Measurements from ENCODE around the gene ZNF578. TPM values are rescaled to one million over a fixed set of nuclear protein-coding genes. Genes with fewer than 3 reads are reported as not detected.

The ZNF578 gene
- total RNA-seq, 3 donors from 2014 or later = 1.3 to 3.7 (median 1.4) TPM

- H3K9me3 ChIP-seq = peaks cover 53 to 94% of the 10 kb centered on the region in 2 donors
- H3K27ac ChIP-seq = no peak overlapping the region
- H3K4me3 ChIP-seq = no peak overlapping the region
- DNase-seq (ENCODE audit: low spot score in 2 of 2) = no peak
- TF ChIP-seq POLR2A (IDR thresholded peaks at IDR 0.05) = no peak
- no peak for TF ChIP-seq POLR2AphosphoS5 (IDR thresholded peaks at IDR 0.05)
- TF ChIP-seq, protein P1, sequence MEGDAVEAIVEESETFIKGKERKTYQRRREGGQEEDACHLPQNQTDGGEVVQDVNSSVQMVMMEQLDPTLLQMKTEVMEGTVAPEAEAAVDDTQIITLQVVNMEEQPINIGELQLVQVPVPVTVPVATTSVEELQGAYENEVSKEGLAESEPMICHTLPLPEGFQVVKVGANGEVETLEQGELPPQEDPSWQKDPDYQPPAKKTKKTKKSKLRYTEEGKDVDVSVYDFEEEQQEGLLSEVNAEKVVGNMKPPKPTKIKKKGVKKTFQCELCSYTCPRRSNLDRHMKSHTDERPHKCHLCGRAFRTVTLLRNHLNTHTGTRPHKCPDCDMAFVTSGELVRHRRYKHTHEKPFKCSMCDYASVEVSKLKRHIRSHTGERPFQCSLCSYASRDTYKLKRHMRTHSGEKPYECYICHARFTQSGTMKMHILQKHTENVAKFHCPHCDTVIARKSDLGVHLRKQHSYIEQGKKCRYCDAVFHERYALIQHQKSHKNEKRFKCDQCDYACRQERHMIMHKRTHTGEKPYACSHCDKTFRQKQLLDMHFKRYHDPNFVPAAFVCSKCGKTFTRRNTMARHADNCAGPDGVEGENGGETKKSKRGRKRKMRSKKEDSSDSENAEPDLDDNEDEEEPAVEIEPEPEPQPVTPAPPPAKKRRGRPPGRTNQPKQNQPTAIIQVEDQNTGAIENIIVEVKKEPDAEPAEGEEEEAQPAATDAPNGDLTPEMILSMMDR (IDR thresholded peaks at IDR 0.05) = no peak
- H3K27me3 ChIP-seq = no peaks in the 10 kb centered on the region
- intact Hi-C loops (cut with DNase I; ENCODE audit: low total_unique reads) = no loop called here
- H3K36me3 ChIP-seq = peaks cover 3% of the 10 kb centered on the region
- no peaks in the 10 kb centered on the region for H3K4me1 ChIP-seq
These were observed 8.8 kb upstream of the ZNF578 start for GRCh38 chr19:52444506-52444905.

DNA sequence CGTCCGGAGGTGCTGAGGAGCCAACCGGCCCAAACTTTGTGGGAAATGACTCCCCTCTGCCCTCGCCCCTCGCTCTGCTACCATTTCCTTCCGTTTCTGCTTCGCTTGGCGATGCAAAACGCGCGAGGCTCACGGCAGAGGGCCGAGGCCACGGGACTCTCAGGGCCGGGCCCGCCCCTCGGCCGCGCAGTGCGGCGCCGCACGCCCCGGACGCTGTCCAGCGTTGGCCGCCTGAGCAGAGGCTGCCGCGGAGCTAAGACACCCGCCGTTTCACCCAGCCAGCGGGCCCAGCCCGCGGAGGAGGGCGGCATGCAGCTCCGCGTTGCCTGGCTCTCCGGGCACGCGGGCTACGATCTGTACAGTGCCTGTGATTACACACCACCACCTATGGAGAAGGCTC lies 2.1 kb upstream of the ZNF578 start:
- TF ChIP-seq, protein P1 (IDR thresholded peaks at IDR 0.05) = no peak
- TF ChIP-seq POLR2A (IDR thresholded peaks at IDR 0.05) (no peak), POLR2AphosphoS5 (IDR thresholded peaks at IDR 0.05) (no peak)
- Histone ChIP-seq H3K4me1 (no peaks in the 10 kb centered on the region), H3K4me3 (peak overlapping the region in 1 of 3 donors; percentile 22), H3K9me3 (peaks cover 60 to 93% of the 10 kb centered on the region in 2 donors), H3K27me3 (no peaks in the 10 kb centered on the region), H3K27ac (no peak overlapping the region), H3K36me3 (peaks cover 3% of the 10 kb centered on the region)
- no peak for DNase-seq (ENCODE audit: low spot score in 2 of 2)
- intact Hi-C loops (cut with DNase I; ENCODE audit: low total_unique reads) = no loop called here

DNA sequence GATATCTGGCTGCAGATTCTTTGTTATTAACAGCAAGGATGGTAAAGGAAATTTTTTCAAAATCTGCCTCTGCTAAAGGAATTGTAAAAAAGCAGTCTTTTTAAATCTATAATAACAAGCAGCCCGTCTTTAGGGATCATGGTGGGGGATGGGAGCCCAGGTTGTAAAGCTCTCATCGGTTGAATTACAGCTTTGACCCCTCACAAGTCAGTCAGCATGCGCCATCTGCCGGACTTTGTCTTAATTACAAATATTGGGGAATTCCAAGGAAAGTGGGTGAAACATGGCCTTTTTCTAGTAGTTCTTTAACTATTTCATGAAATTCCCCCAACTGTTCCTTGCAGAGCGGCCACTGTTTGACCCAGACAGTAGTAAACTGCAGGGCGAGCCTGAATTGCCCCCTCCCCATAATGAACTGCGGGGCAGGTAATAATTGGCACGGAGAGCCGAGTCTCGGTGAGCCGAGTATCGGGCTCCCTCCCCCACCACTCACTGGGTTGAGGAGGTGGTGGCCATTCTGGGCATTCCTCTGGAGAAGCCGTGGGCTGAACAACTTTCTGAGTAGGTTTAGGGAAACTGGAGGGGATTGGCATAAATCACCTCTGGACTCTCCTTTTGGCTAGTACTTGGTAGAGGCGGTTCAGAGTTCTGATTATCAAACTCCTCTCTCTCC lies 11.6 kb downstream of the ZNF578 start:
- intact Hi-C loops (cut with DNase I; ENCODE audit: low total_unique reads) = no loop called here
- H3K36me3 ChIP-seq = no peaks in the 10 kb centered on the region
- H3K4me1 ChIP-seq = no peaks in the 10 kb centered on the region
- DNase-seq (ENCODE audit: low spot score in 2 of 2) = no peak
- no peak overlapping the region for H3K27ac ChIP-seq
- peaks cover 75 to 100% of the 10 kb centered on the region in 2 donors for H3K9me3 ChIP-seq
- TF ChIP-seq POLR2AphosphoS5 (IDR thresholded peaks at IDR 0.05) (no peak), POLR2A (IDR thresholded peaks at IDR 0.05) (no peak)
- TF ChIP-seq, protein P1 (IDR thresholded peaks at IDR 0.05) = no peak
- no peaks in the 10 kb centered on the region for H3K27me3 ChIP-seq
- no peak overlapping the region for H3K4me3 ChIP-seq

GRCh38 chr19:52473655-52474350 lies 20.4 kb downstream of the ZNF578 start:
- H3K27me3 ChIP-seq = no peaks in the 10 kb centered on the region
- H3K36me3 ChIP-seq = no peaks in the 10 kb centered on the region
- no peak for DNase-seq (ENCODE audit: low spot score in 2 of 2)
- no peaks in the 10 kb centered on the region for H3K4me1 ChIP-seq
- no peak overlapping the region for H3K4me3 ChIP-seq
- TF ChIP-seq, protein P1 (IDR thresholded peaks at IDR 0.05) = no peak
- TF ChIP-seq POLR2A (IDR thresholded peaks at IDR 0.05) = no peak
- no peak for TF ChIP-seq POLR2AphosphoS5 (IDR thresholded peaks at IDR 0.05)
- intact Hi-C loops (cut with DNase I; ENCODE audit: low total_unique reads) = no loop called here
- H3K9me3 ChIP-seq = peaks cover 96 to 100% of the 10 kb centered on the region in 2 donors
- no peak overlapping the region for H3K27ac ChIP-seq

All from breast epithelium (tissue), 4 donors.